Measurements from ENCODE around the gene AK3.

DNA sequence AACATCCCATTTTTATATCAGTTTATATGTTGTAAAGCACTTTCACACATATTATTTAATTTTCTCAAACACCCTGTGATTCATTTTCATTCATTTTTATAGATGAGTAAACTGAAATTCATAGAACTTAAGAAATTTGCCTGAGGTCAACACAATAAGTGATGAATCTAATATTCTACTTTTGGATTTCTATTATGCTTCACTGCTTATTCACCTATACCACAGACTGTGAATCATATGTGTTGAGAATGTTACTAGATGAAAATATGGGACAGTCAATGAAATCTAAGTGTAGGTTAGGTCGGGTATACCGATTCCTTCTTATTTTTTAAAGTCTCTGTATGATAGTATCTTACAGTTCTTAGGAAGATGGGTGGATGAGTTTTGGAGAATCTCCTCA, 36.9 kb downstream of the AK3 start:
- TF ChIP-seq, protein P1, sequence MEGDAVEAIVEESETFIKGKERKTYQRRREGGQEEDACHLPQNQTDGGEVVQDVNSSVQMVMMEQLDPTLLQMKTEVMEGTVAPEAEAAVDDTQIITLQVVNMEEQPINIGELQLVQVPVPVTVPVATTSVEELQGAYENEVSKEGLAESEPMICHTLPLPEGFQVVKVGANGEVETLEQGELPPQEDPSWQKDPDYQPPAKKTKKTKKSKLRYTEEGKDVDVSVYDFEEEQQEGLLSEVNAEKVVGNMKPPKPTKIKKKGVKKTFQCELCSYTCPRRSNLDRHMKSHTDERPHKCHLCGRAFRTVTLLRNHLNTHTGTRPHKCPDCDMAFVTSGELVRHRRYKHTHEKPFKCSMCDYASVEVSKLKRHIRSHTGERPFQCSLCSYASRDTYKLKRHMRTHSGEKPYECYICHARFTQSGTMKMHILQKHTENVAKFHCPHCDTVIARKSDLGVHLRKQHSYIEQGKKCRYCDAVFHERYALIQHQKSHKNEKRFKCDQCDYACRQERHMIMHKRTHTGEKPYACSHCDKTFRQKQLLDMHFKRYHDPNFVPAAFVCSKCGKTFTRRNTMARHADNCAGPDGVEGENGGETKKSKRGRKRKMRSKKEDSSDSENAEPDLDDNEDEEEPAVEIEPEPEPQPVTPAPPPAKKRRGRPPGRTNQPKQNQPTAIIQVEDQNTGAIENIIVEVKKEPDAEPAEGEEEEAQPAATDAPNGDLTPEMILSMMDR (IDR thresholded peaks at IDR 0.05), result no peak
- TF ChIP-seq, protein P2, sequence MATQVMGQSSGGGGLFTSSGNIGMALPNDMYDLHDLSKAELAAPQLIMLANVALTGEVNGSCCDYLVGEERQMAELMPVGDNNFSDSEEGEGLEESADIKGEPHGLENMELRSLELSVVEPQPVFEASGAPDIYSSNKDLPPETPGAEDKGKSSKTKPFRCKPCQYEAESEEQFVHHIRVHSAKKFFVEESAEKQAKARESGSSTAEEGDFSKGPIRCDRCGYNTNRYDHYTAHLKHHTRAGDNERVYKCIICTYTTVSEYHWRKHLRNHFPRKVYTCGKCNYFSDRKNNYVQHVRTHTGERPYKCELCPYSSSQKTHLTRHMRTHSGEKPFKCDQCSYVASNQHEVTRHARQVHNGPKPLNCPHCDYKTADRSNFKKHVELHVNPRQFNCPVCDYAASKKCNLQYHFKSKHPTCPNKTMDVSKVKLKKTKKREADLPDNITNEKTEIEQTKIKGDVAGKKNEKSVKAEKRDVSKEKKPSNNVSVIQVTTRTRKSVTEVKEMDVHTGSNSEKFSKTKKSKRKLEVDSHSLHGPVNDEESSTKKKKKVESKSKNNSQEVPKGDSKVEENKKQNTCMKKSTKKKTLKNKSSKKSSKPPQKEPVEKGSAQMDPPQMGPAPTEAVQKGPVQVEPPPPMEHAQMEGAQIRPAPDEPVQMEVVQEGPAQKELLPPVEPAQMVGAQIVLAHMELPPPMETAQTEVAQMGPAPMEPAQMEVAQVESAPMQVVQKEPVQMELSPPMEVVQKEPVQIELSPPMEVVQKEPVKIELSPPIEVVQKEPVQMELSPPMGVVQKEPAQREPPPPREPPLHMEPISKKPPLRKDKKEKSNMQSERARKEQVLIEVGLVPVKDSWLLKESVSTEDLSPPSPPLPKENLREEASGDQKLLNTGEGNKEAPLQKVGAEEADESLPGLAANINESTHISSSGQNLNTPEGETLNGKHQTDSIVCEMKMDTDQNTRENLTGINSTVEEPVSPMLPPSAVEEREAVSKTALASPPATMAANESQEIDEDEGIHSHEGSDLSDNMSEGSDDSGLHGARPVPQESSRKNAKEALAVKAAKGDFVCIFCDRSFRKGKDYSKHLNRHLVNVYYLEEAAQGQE (IDR thresholded peaks at IDR 0.05; ENCODE audit: insufficient read depth in 1 of 2, low read depth in 2 of 2, low read length in 1 of 2), result no peak
- TF ChIP-seq POLR2AphosphoS5 (IDR thresholded peaks at IDR 0.05; ENCODE audit: low read depth, low read length) (no peak), SIN3A (IDR thresholded peaks at IDR 0.05; ENCODE audit: borderline replicate concordance, insufficient read depth, low read depth, low read length) (no peak), TCF7L2 (IDR thresholded peaks at IDR 0.05; ENCODE audit: low read depth, low read length) (no peak)

Measured in Panc1 (cell line).